Suprapubic skin (tissue), 4 donors: ENCODE measurements around the gene TRMT61B. TPM values are rescaled to one million over a fixed set of nuclear protein-coding genes. Genes with fewer than 3 reads are reported as not detected.

Source experiments
- DNase-seq, 2 donors: peaks; one replicate each; pipeline ENCODE4 v3.0.0-alpha.2; 2019; ENCODE audit warnings: low spot score in 2 of 2
- H3K27ac ChIP-seq: fragments of 200-600 bp; sonication (generic); one replicate; pipeline ENCODE4 v1.5.1; 2019
- H3K27me3 ChIP-seq: fragments of 200-600 bp; sonication (generic); one replicate; pipeline ENCODE4 v1.5.1; 2019
- H3K36me3 ChIP-seq: fragments of 200-600 bp; sonication (generic); one replicate; pipeline ENCODE4 v1.5.1; 2019
- H3K4me1 ChIP-seq: fragments of 200-600 bp; sonication (generic); one replicate; pipeline ENCODE4 v1.5.1; 2019
- H3K4me3 ChIP-seq: fragments of 200-600 bp; sonication (generic); one replicate; pipeline ENCODE4 v1.5.1; 2019; ENCODE audit warnings: mild to moderate bottlenecking
- H3K9me3 ChIP-seq: fragments of 200-600 bp; sonication (generic); one replicate; pipeline ENCODE4 v1.5.1; 2019
- CTCF ChIP-seq, 2 donors: fragments of 200-600 bp in 1 of 2; fragments of 450-650 bp in 1 of 2; sonication (generic) in 1 of 2; IDR thresholded peaks; one replicate each; pipeline ENCODE4 v1.5.1; 2016 to 2019; ENCODE audit warnings: antibody characterized with exemption in 2 of 2, mild to moderate bottlenecking in 1 of 2, moderate library complexity in 1 of 2
- EP300 ChIP-seq: sonication (generic); formaldehyde crosslinking; IDR thresholded peaks from one replicate; pipeline ENCODE4 v1.6.1; 2017; ENCODE audit warnings: antibody characterized with exemption
- POLR2A ChIP-seq, 2 donors: fragments of 450-650 bp; IDR thresholded peaks; one replicate each; pipeline ENCODE4 v1.6.1; 2017; ENCODE audit warnings: antibody characterized with exemption in 2 of 2, mild to moderate bottlenecking in 2 of 2, moderate library complexity in 2 of 2
- POLR2AphosphoS5 ChIP-seq, 3 donors: sonication (generic); formaldehyde crosslinking; IDR thresholded peaks; one replicate each; pipeline ENCODE4 v1.6.1; 2017; ENCODE audit warnings: antibody characterized with exemption in 3 of 3
- WGBS: methylation state at CpG from one replicate; pipeline ENCODE4 v1.1.5; 2018; 5-methylcytosine and 5-hydroxymethylcytosine counted together
- total RNA-seq, 4 donors: library from RNA; depleted of rRNA; stranded (reverse); fragments of >200 nt; gene quantifications; one replicate each; pipeline ENCODE4 v1.1.0, GENCODE V29; 2016

TRMT61B gene
- total RNA-seq, 4 donors from 2014 or later = 9.4 to 14.5 (median 10.8) TPM

DNA sequence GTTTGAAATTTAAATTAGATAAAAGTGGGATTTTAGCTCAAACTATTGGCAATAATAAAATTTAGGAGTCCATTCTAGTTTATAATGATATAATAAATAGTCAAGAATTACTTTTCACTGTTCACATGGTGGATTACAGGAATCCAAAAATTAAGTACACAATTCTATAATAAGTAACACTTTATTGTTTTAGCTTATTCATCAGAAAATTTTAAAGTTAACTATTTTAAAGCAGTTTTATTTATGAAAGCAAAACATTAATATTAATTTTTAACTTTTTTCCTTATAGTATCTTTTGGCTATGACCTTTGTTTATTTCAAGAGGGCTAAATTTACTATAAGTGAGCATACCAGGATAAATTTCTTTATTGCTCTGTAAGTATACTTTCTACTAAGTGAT, 48.1 kb downstream of the TRMT61B start:
- H3K4me3 ChIP-seq = no peak overlapping the region
- H3K36me3 ChIP-seq = no peaks in the 10 kb centered on the region
- H3K27me3 ChIP-seq = no peaks in the 10 kb centered on the region
- no peaks in the 10 kb centered on the region for H3K9me3 ChIP-seq
- no peak for TF ChIP-seq POLR2A (IDR thresholded peaks at IDR 0.05)
- H3K27ac ChIP-seq = no peak overlapping the region
- DNase-seq = no peak
- H3K4me1 ChIP-seq = peaks cover 3% of the 10 kb centered on the region

GRCh38 chr2:28821295-28821958, 48.7 kb downstream of the TRMT61B start:
- TF ChIP-seq POLR2A (IDR thresholded peaks at IDR 0.05) (no peak), CTCF (IDR thresholded peaks at IDR 0.05) (peak; percentile 39 to 64)
- Histone ChIP-seq H3K36me3 (no peaks in the 10 kb centered on the region), H3K27ac (no peak overlapping the region), H3K4me3 (no peak overlapping the region), H3K27me3 (no peaks in the 10 kb centered on the region), H3K4me1 (peaks cover 3% of the 10 kb centered on the region), H3K9me3 (no peaks in the 10 kb centered on the region)
- DNase-seq = no peak
- WGBS = 5% methylated on average over 8 of the region's 8 CpGs

DNA sequence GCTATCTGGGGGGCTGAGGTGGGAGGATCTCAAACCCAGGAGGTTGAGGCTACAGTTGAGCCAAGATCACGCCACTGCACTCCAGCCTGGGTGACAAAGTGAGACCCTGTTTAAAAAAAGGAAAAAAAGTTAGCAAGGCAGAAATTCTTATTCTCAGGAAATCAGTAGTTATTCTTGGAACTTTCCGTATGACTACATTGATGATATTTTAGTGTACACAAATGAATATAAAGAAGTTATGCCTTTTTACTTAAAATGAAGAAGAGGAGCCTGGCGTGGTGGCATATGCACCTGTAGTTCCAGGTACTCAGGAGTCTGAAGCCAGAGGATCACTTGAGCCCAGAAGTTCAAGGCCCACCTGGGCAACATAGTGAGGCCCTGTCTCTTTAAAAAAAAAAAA, 52.1 kb downstream of the TRMT61B start:
- no peak for TF ChIP-seq POLR2A (IDR thresholded peaks at IDR 0.05)
- TF ChIP-seq EP300 = no peak
- TF ChIP-seq CTCF (IDR thresholded peaks at IDR 0.05) = no peak
- no peak for TF ChIP-seq POLR2AphosphoS5 (IDR thresholded peaks at IDR 0.05)
- H3K27me3 ChIP-seq = no peaks in the 10 kb centered on the region
- H3K4me1 ChIP-seq = peaks cover 3% of the 10 kb centered on the region
- H3K27ac ChIP-seq = no peak overlapping the region
- no peaks in the 10 kb centered on the region for H3K36me3 ChIP-seq
- 88% methylated on average over 3 of the region's 3 CpGs for WGBS
- DNase-seq = no peak
- H3K4me3 ChIP-seq = no peak overlapping the region
- no peaks in the 10 kb centered on the region for H3K9me3 ChIP-seq

DNA sequence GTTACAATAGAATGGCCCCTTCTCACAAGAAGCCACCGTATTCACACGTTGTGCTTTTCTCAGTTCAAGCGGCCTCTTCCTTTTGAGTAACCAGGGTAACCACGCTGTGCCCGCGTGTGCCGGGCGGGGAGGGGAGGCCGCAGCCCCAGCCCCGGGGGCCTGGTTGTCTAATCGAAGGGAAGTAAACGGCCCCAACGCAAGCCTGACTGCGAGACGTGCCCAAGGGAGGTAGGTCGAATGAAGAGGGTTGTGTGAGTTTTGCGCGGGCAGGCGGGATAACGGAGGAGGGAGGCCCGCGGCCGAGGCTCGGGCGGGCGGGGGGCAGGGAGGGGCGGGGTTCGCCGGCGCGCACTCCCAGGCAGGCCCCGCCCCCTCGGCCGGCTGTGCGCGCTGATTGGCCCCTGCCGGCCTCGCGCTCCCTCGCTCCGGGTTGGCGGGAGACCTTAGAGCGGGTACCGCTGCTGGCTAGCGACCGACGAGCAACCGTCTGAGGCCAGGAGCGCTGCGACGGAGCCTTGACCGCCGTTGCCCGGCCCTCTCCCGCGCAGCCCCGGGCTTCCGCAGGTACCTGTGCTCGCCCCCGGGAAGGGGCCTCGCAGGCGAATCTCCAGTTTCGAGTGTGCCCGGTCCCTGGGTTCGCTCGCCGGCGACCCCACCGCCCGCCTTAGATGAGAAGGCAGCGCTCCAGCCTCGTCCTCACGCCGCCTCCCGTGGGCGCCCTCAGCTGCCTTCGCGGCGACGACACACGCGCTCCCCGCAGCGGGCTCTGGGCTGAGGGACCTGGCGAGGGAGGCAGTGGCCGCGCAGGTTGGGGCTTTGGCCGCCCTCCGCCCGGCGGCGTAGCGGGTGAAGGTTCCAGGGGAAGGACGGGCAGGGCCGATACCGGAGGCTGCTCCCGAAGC, 59.5 kb downstream of the TRMT61B start, which contains the start of gene SPDYA:
SPDYA (plus strand) TSS at position 451 of the 902 bp plus-strand sequence. CDS start 5,181 bp downstream, outside the sequence.
- TF ChIP-seq POLR2A (IDR thresholded peaks at IDR 0.05) = no peak
- TF ChIP-seq POLR2AphosphoS5 (IDR thresholded peaks at IDR 0.05) = no peak
- TF ChIP-seq EP300 = no peak
- no peak for TF ChIP-seq CTCF (IDR thresholded peaks at IDR 0.05)
- Histone ChIP-seq H3K27ac (no peak within 1 kb of the TSS), H3K4me1 (peaks cover 15% of the 10 kb centered on the region), H3K27me3 (no peaks in the 10 kb centered on the region), H3K4me3 (peak within 1 kb of the TSS; percentile 57), H3K9me3 (no peaks in the 10 kb centered on the region), H3K36me3 (no peaks in the 10 kb centered on the region)
- 2% methylated on average over 20 of the region's 97 CpGs for WGBS
- DNase-seq = peak in 1 of 2 donors; percentile 73

DNA sequence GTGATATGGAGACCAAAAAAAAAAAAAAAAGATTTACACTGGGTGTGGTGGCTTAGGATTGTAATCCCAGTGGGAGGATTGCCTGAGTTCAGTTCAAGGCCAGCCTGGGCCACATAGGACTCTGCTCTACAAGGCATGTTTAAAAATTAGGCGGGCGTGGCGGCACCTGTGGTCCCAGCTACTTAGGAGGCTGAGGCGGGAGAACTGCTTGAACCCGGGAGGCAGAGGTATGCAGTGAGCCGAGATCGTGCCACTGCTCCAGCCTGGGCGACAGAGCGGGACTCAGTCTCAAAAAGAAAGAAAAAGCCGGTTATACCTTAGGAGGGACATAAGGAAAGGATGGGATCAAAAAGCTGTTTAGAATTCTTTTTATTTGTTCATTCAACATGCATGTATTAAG, 60.2 kb downstream of the TRMT61B start:
- 69% methylated on average over 10 of the region's 10 CpGs for WGBS
- no peak for TF ChIP-seq CTCF (IDR thresholded peaks at IDR 0.05)
- TF ChIP-seq EP300 = no peak
- no peak for TF ChIP-seq POLR2A (IDR thresholded peaks at IDR 0.05)
- H3K4me1 ChIP-seq = peaks cover 15% of the 10 kb centered on the region
- no peak for DNase-seq
- H3K27ac ChIP-seq = no peak overlapping the region
- no peaks in the 10 kb centered on the region for H3K9me3 ChIP-seq
- no peaks in the 10 kb centered on the region for H3K27me3 ChIP-seq
- H3K4me3 ChIP-seq = peak overlapping the region; percentile 57
- no peaks in the 10 kb centered on the region for H3K36me3 ChIP-seq
